H1 (cell line): ENCODE data around the gene CDKL1. TPM values are rescaled to one million over a fixed set of nuclear protein-coding genes. Genes with fewer than 3 reads are reported as not detected.

Experiments used
- CTCF ChIA-PET: fragments of 300-600 bp; sonication (Branson Sonifier 250); formaldehyde crosslinking; loops from one replicate; lab custom pipeline; 2021; ENCODE audit not compliant: partially characterized antibody; lab: Charles Lee
- POLR2A ChIA-PET: fragments of 300-600 bp; sonication (Branson Sonifier 250); formaldehyde crosslinking; loops from one replicate; lab custom pipeline; 2021; ENCODE audit warnings: inconsistent platforms; ENCODE audit not compliant: partially characterized antibody; lab: Charles Lee
- DNase-seq, 2 experiments: peaks; one replicate each; pipeline versions ENCODE4 v3.0.0 to v3.0.0-alpha.2; 2010 to 2022; ENCODE audit warnings: low spot score in 2 of 2, low read depth in 1 of 2, mixed read lengths in 1 of 2
- FAIRE-seq: peaks from 2 replicates; lab custom pipeline; 2011; peaks lifted over from hg19 to GRCh38; lab: Jason Lieb, UNC
- H2AFZ ChIP-seq: 2 replicates; pipeline ENCODE4 v1.8.1; 2012; ENCODE audit warnings: low read length, inconsistent platforms
- H2AK5ac ChIP-seq: 2 replicates; pipeline ENCODE4 v1.6.1; 2013; ENCODE audit warnings: low read depth, low read length
- H2BK120ac ChIP-seq: replicated peaks from 2 replicates; pipeline ENCODE3; 2013; ENCODE audit warnings: low read depth, low read length, inconsistent platforms
- H2BK12ac ChIP-seq: 2 replicates; pipeline ENCODE4 v1.6.1; 2013; ENCODE audit warnings: low read depth, low read length
- H2BK15ac ChIP-seq: 2 replicates; pipeline ENCODE4 v1.6.1; 2013; ENCODE audit warnings: low read length
- H2BK20ac ChIP-seq: 2 replicates; pipeline ENCODE4 v1.6.1; 2013; ENCODE audit warnings: low read length
- H2BK5ac ChIP-seq: 2 replicates; pipeline ENCODE4 v1.6.1; 2013; ENCODE audit warnings: low read depth, low read length
- H3K14ac ChIP-seq: 2 replicates; pipeline ENCODE4 v1.6.1; 2013; ENCODE audit warnings: inconsistent platforms; ENCODE audit not compliant: insufficient read length
- H3K18ac ChIP-seq: 2 replicates; pipeline ENCODE4 v1.6.1; 2013; ENCODE audit warnings: low read length; ENCODE audit errors: extremely low read depth
- H3K23ac ChIP-seq: 2 replicates; pipeline ENCODE4 v1.6.1; 2013; ENCODE audit warnings: inconsistent platforms; ENCODE audit not compliant: insufficient read length
- H3K23me2 ChIP-seq: 2 replicates; pipeline ENCODE4 v1.6.1; 2013; ENCODE audit warnings: low read depth, low read length
- H3K27ac ChIP-seq: 2 replicates; pipeline ENCODE4 v1.6.1; 2011; ENCODE audit warnings: low read depth, low read length, inconsistent platforms
- H3K27me3 ChIP-seq, 4 experiments: replicated peaks in 1 of 4; 1 replicate in 1 of 4; 2 replicates in 3 of 4; pipeline versions ENCODE4 v1.6.1 to v1.8.1; 2011 to 2013; ENCODE audit warnings: low read length in 3 of 4, mild to moderate bottlenecking in 3 of 4, inconsistent platforms in 2 of 4, mixed read lengths in 2 of 4, moderate library complexity in 1 of 4; ENCODE audit not compliant: control insufficient read depth in 3 of 4, insufficient read depth in 3 of 4; ENCODE audit errors: extremely low read depth in 1 of 4
- H3K36me3 ChIP-seq, 4 experiments: 2 replicates each; pipeline versions ENCODE4 v1.6.1 to v1.8.1; 2011 to 2013; ENCODE audit warnings: mild to moderate bottlenecking in 4 of 4, low read length in 3 of 4, moderate library complexity in 2 of 4, control low read depth in 1 of 4, inconsistent platforms in 1 of 4; ENCODE audit not compliant: insufficient read depth in 4 of 4, control insufficient read depth in 2 of 4
- H3K4ac ChIP-seq: replicated peaks from 2 replicates; pipeline ENCODE3; 2013; ENCODE audit warnings: low read length, low read depth, mixed read lengths, inconsistent platforms; ENCODE audit not compliant: insufficient read length
- H3K4me1 ChIP-seq, 4 experiments: replicated peaks in 1 of 4; 1 replicate in 1 of 4; 2 replicates in 3 of 4; pipeline versions ENCODE4 v1.6.1 to v1.8.1; 2011 to 2013; ENCODE audit warnings: low read length in 3 of 4, inconsistent platforms in 2 of 4, mixed read lengths in 1 of 4; ENCODE audit not compliant: insufficient read depth in 4 of 4, control insufficient read depth in 3 of 4
- H3K4me2 ChIP-seq, 2 experiments: 2 replicates each; pipeline versions ENCODE4 v1.6.1 to v1.8.1; 2011 to 2013; ENCODE audit warnings: low read depth in 2 of 2, low read length in 2 of 2, control low read depth in 1 of 2, inconsistent platforms in 1 of 2, mild to moderate bottlenecking in 1 of 2; ENCODE audit not compliant: insufficient read depth in 1 of 2
- H3K4me3 ChIP-seq, 4 experiments: fragments of 200-600, 300-600 bp in 1 of 4; sonication (generic), shearing (Covaris generic), sonication (Bioruptor Twin) in 1 of 4; 2 replicates each; pipeline versions ENCODE4 v1.5.1 to v1.8.1; 2011 to 2016; ENCODE audit warnings: low read length in 4 of 4, low read depth in 3 of 4, control low read depth in 2 of 4, inconsistent platforms in 2 of 4, mild to moderate bottlenecking in 2 of 4, mixed read lengths in 1 of 4, moderate library complexity in 1 of 4; ENCODE audit not compliant: insufficient read depth in 2 of 4; ENCODE audit errors: extremely low read depth in 1 of 4
- H3K56ac ChIP-seq: replicated peaks from 2 replicates; pipeline ENCODE3; 2013; ENCODE audit warnings: low read depth, mild to moderate bottlenecking, mixed read lengths, low read length, inconsistent platforms; ENCODE audit not compliant: insufficient read length
- H3K79me1 ChIP-seq: 2 replicates; pipeline ENCODE4 v1.6.1; 2013; ENCODE audit warnings: low read depth, low read length, control low read depth
- H3K79me2 ChIP-seq, 2 experiments: 2 replicates each; pipeline versions ENCODE4 v1.6.1 to v1.8.1; 2012 to 2013; ENCODE audit warnings: low read length in 2 of 2, mild to moderate bottlenecking in 2 of 2, inconsistent platforms in 1 of 2; ENCODE audit not compliant: insufficient read depth in 2 of 2, control insufficient read depth in 1 of 2
- H3K9ac ChIP-seq, 4 experiments: replicated peaks in 1 of 4; 1 replicate in 1 of 4; 2 replicates in 3 of 4; pipeline versions ENCODE4 v1.6.1 to v1.8.1; 2011 to 2013; ENCODE audit warnings: low read depth in 3 of 4, low read length in 3 of 4, control low read depth in 2 of 4, mild to moderate bottlenecking in 2 of 4, moderate library complexity in 2 of 4, inconsistent platforms in 1 of 4; ENCODE audit errors: extremely low read depth in 1 of 4
- H3K9me3 ChIP-seq, 2 experiments: 2 replicates each; pipeline versions ENCODE4 v1.6.1 to v1.8.1; 2012 to 2013; ENCODE audit warnings: mild to moderate bottlenecking in 2 of 2, moderate library complexity in 2 of 2, control low read depth in 1 of 2, inconsistent platforms in 1 of 2, low read depth in 1 of 2, low read length in 1 of 2, mixed read lengths in 1 of 2; ENCODE audit not compliant: insufficient read depth in 2 of 2
- H4K20me1 ChIP-seq, 2 experiments: replicated peaks in 1 of 2; 2 replicates each; pipeline versions ENCODE3 to v1.8.1; 2011 to 2013; ENCODE audit warnings: inconsistent platforms in 2 of 2, low read length in 2 of 2, mild to moderate bottlenecking in 1 of 2; ENCODE audit not compliant: insufficient read depth in 2 of 2, control insufficient read depth in 1 of 2
- H4K5ac ChIP-seq: 2 replicates; pipeline ENCODE4 v1.6.1; 2013; ENCODE audit warnings: low read length, low read depth, mixed read lengths, inconsistent platforms; ENCODE audit not compliant: insufficient read length
- H4K8ac ChIP-seq: 2 replicates; pipeline ENCODE4 v1.8.0; 2013; ENCODE audit warnings: mild to moderate bottlenecking, moderate library complexity, low read length, inconsistent platforms; ENCODE audit not compliant: insufficient read depth; ENCODE audit errors: extremely low read depth
- H4K91ac ChIP-seq: replicated peaks from 2 replicates; pipeline ENCODE3; 2013; ENCODE audit warnings: low read length, mixed read lengths, inconsistent platforms; ENCODE audit not compliant: insufficient read length
- JUN ChIP-seq: IDR thresholded peaks from 2 replicates; pipeline ENCODE4 v1.6.1; 2011; ENCODE audit warnings: low read depth, mild to moderate bottlenecking, improper control_type of control experiment, low read length
- KDM4A ChIP-seq: IDR thresholded peaks from one replicate; pipeline ENCODE4 v1.7.1; 2012; ENCODE audit warnings: low read depth, mild to moderate bottlenecking, moderate library complexity, low read length, inconsistent platforms; ENCODE audit not compliant: severe bottlenecking
- NANOG ChIP-seq: IDR thresholded peaks from 2 replicates; pipeline ENCODE4 v1.6.1; 2011; ENCODE audit warnings: low read length, low read depth, mild to moderate bottlenecking, inconsistent platforms; ENCODE audit not compliant: insufficient read depth, poor library complexity, severe bottlenecking
- NRF1 ChIP-seq: IDR thresholded peaks from 2 replicates; pipeline ENCODE4 v1.6.1; 2011; ENCODE audit warnings: mild to moderate bottlenecking, low read depth, low read length, improper control_type of control experiment
- RBBP5 ChIP-seq: IDR thresholded peaks from 2 replicates; pipeline ENCODE4 v1.7.1; 2012; ENCODE audit warnings: low read depth, mild to moderate bottlenecking, inconsistent platforms, low read length, moderate library complexity, borderline replicate concordance
- SIRT6 ChIP-seq: IDR thresholded peaks from one replicate; pipeline ENCODE4 v1.7.1; 2012; ENCODE audit warnings: low read length, inconsistent platforms
- SIX5 ChIP-seq: IDR thresholded peaks from 2 replicates; pipeline ENCODE4 v1.6.1; 2011; ENCODE audit warnings: mild to moderate bottlenecking, low read depth, low read length
- SP1 ChIP-seq: IDR thresholded peaks from 2 replicates; pipeline ENCODE4 v1.6.1; 2011; ENCODE audit warnings: low read depth, low read length
- SP2 ChIP-seq: IDR thresholded peaks from 2 replicates; pipeline ENCODE4 v1.6.1; 2012; ENCODE audit warnings: mild to moderate bottlenecking, low read length, inconsistent platforms
- SP4 ChIP-seq: IDR thresholded peaks from 2 replicates; pipeline ENCODE4 v1.6.1; 2012; ENCODE audit warnings: low read length, inconsistent platforms
- TAF1 ChIP-seq: IDR thresholded peaks from 2 replicates; pipeline ENCODE4 v1.6.1; 2011; ENCODE audit warnings: mild to moderate bottlenecking, low read depth, low read length
- TCF12 ChIP-seq: IDR thresholded peaks from 2 replicates; pipeline ENCODE4 v1.6.1; 2011; ENCODE audit warnings: low read depth, mild to moderate bottlenecking, low read length
- WGBS, 2 experiments: shearing (Covaris generic) in 1 of 2; methylation state at CpG; one replicate each; pipeline versions ENCODE4 v1.1.6 to v1.1.7; 2013 to 2015; ENCODE audit warnings: low lambda C conversion rate in 2 of 2, mixed read lengths in 2 of 2, inconsistent platforms in 1 of 2, low coverage in 1 of 2, missing lambda C conversion rate in 1 of 2; ENCODE audit not compliant: insufficient replicate concordance in 2 of 2, insufficient coverage in 1 of 2, insufficient read length in 1 of 2; ENCODE audit errors: extremely low coverage in 1 of 2, missing lambda C conversion rate in 1 of 2; 5-methylcytosine and 5-hydroxymethylcytosine counted together
- polyA plus RNA-seq, 7 experiments: library from polyadenylated mRNA; depleted of rRNA in 3 of 7; stranded (reverse) in 5 of 7; unstranded in 2 of 7; fragments of >200 nt in 5 of 7; fragments of 200-250 nt in 2 of 7; gene quantifications; 1 replicate in 5 of 7; 2 replicates in 1 of 7; 4 replicates in 1 of 7; pipeline versions ENCODE4 v1.2.1 to v1.2.3, GENCODE V29; 2011 to 2013; ENCODE audit warnings: missing spikeins in 2 of 7, mixed read lengths in 2 of 7
- total RNA-seq: library from RNA; stranded (reverse); fragmentation: NEBNext Ultra II Directional; extraction: Animal tissue kit (Norgen Biotek cat#: 25700); gene quantifications from 2 replicates; pipeline ENCODE4 v1.2.1, GENCODE V29; 2021

The CDKL1 gene
- total and polyA plus RNA-seq, 2 of the 8 experiments (the other 6 are each of a cell fraction or from before 2014, with no cell fraction given), result 1.2 to 2.2 TPM

- no peak overlapping the region for H3K18ac ChIP-seq
- no peak overlapping the region for H4K8ac ChIP-seq
- no peaks in the 10 kb centered on the region for H3K36me3 ChIP-seq
- H3K23ac ChIP-seq, result no peak overlapping the region
- no peak overlapping the region for H4K91ac ChIP-seq
- H4K5ac ChIP-seq, result no peak overlapping the region
- H3K23me2 ChIP-seq, result peaks cover 11% of the 10 kb centered on the region
- peak overlapping the region; percentile 45 for H2BK12ac ChIP-seq
- H3K27ac ChIP-seq, result no peak overlapping the region
- H2AK5ac ChIP-seq, result no peak overlapping the region
- peaks cover 4 to 12% (median 7%) of the 10 kb centered on the region in 4 experiments; a peak in 6 of 7 replicates for H3K4me1 ChIP-seq
- no peaks in the 10 kb centered on the region for H3K79me2 ChIP-seq
- H3K27me3 ChIP-seq, result peaks cover 0 to 13% (median 9%) of the 10 kb centered on the region in 4 experiments; a peak in 4 of 7 replicates
- no peak overlapping the region for H2BK20ac ChIP-seq
- no peaks in the 10 kb centered on the region for H3K79me1 ChIP-seq
- no peak overlapping the region for H3K4ac ChIP-seq
- DNase-seq, result no peak
- no peak overlapping the region for H3K4me3 ChIP-seq
- H3K9ac ChIP-seq, result no peak overlapping the region
- H2AFZ ChIP-seq, result no peak overlapping the region
- TF ChIP-seq SIX5, result no peak
- no peak for TF ChIP-seq RBBP5
- TF ChIP-seq SP1, result no peak
- no peak for TF ChIP-seq JUN
- no peak for TF ChIP-seq KDM4A
- no peak for TF ChIP-seq SP2
- no peak for TF ChIP-seq TCF12
- TF ChIP-seq TAF1, result no peak
- TF ChIP-seq NRF1, result no peak
- no peak for TF ChIP-seq NANOG
- TF ChIP-seq SP4, result no peak
- no peak for TF ChIP-seq SIRT6
- H3K56ac ChIP-seq, result no peak overlapping the region
- H4K20me1 ChIP-seq, result no peaks in the 10 kb centered on the region
- H3K9me3 ChIP-seq, result no peaks in the 10 kb centered on the region
- no peak overlapping the region for H3K14ac ChIP-seq
- no peak for FAIRE-seq
- 100% methylated on average over 2 of the region's 2 CpGs; no CpG with 5 or more reads in 1 of the 2 experiments for WGBS, 2 experiments
- CTCF ChIA-PET, result interaction anchor here (0.9 to 1.9 kb wide), 6 partner anchors 8 to 132 kb away, joined by 3 to 5 read pairs (median 4); partner anchors contain the start of gene MAP4K5
- POLR2A ChIA-PET, result interaction anchor here (0.6 to 2.3 kb wide), 2 partner anchors 10 to 15 kb away, joined by 3 to 8 read pairs; no protein-coding TSS in a partner anchor
- no peak overlapping the region for H2BK15ac ChIP-seq
- H3K4me2 ChIP-seq, result no peak overlapping the region
- no peak overlapping the region for H2BK5ac ChIP-seq
- no peak overlapping the region for H2BK120ac ChIP-seq
These were observed 3.8 kb upstream of the CDKL1 start for GRCh38 chr14:50400461-50400860.
